Heart left ventricle (tissue), 13 donors: Measurements from ENCODE around the gene CADM2.

Experiments used
- CTCF ChIP-seq, 12 donors: fragments of 200-600 bp; sonication (generic) in 4 of 12; IDR thresholded peaks; one replicate each; pipeline versions ENCODE4 v1.5.0 to v1.8.0; 2018 to 2022; ENCODE audit warnings: antibody characterized with exemption in 12 of 12, mild to moderate bottlenecking in 5 of 12
- POLR2A ChIP-seq, 2 donors: fragments of 450-650 bp; IDR thresholded peaks; one replicate each; pipeline ENCODE4 v1.6.1; 2017; ENCODE audit warnings: antibody characterized with exemption in 2 of 2, mild to moderate bottlenecking in 2 of 2, moderate library complexity in 2 of 2
- donor health status: ischemic (EF 13 %, LVEDD 7.1; RV severe dilation, severe dysfunction).
- donor health status: DM: no; HTN: yes; CAD: no.
- donor health status: DM: no; HTN: no; CAD: no.
- donor health status: ischemic (EF 25% LVEDD 6.9; RV normal size, moderate dysfunction).
- donor health status: ischemic (EF 25% LVEDD 5.7; RV mildly dilated, moderate dysfunction).
- donor health status: ischemic (EF 35%, LVEDD 5.7; RV mildly dilated, moderate dysfunction).
- donor health status: nonischemic (EF 11% LVEDD 7.7; RV severe dilation, severe dysfunction).
- donor health status: DM: yes; HTN: yes; CAD: no.
- donor health status: PGD.
- donor health status: ischemic (EF 29% LVEDD 5.4; RV normal size, mild dysfunction).
- donor health status: nonischemic (EF 23%, LVEDD 6.1; RV moderate dilation, normal function).

GRCh38 chr3:85627932-85628331 is 669.1 kb downstream of the CADM2 start:
- TF ChIP-seq POLR2A (IDR thresholded peaks at IDR 0.05), result no peak
- no peak for TF ChIP-seq CTCF (IDR thresholded peaks at IDR 0.05)
